LNCAP (cell line): Measurements from ENCODE around the gene PRKG1.

ENCODE experiments used
- CTCF ChIP-seq: fragments of 450-650 bp; IDR thresholded peaks from 2 replicates; pipeline ENCODE4 v1.5.1; 2017; ENCODE audit warnings: mild to moderate bottlenecking

PRKG1 gene

GRCh38 chr10:52265131-52265926 is 1191.0 kb downstream of the PRKG1 start:
- TF ChIP-seq CTCF, result no peak

GRCh38 chr10:52266858-52267257 is 1192.6 kb downstream of the PRKG1 start:
- no peak for TF ChIP-seq CTCF

GRCh38 chr10:52268790-52269189 is 1194.5 kb downstream of the PRKG1 start:
- TF ChIP-seq CTCF, result no peak

GRCh38 chr10:52269233-52269632 is 1194.9 kb downstream of the PRKG1 start:
- TF ChIP-seq CTCF, result no peak

GRCh38 chr10:52276163-52276562 is 1201.9 kb downstream of the PRKG1 start:
- no peak for TF ChIP-seq CTCF

GRCh38 chr10:52276986-52277385 is 1202.7 kb downstream of the PRKG1 start:
- no peak for TF ChIP-seq CTCF

GRCh38 chr10:52279546-52279945 is 1205.3 kb downstream of the PRKG1 start:
- no peak for TF ChIP-seq CTCF

- no peak for TF ChIP-seq CTCF
Observed at GRCh38 chr10:52280051-52280450, 1205.8 kb downstream of the PRKG1 start.
